ENCODE results near the gene ERC2. TPM values are rescaled to one million over a fixed set of nuclear protein-coding genes. Genes with fewer than 3 reads are reported as not detected.

Gene ERC2
- total RNA-seq, 1 experiment from 2014 or later, result 0.47 TPM

GRCh38 chr3:55619046-55619808, 849.0 kb downstream of the ERC2 start:
- no peak for DNase-seq (ENCODE audit: extremely low read depth, low read depth)

GRCh38 chr3:55617385-55617784, 850.9 kb downstream of the ERC2 start:
- DNase-seq (ENCODE audit: extremely low read depth, low read depth), result no peak

DNA sequence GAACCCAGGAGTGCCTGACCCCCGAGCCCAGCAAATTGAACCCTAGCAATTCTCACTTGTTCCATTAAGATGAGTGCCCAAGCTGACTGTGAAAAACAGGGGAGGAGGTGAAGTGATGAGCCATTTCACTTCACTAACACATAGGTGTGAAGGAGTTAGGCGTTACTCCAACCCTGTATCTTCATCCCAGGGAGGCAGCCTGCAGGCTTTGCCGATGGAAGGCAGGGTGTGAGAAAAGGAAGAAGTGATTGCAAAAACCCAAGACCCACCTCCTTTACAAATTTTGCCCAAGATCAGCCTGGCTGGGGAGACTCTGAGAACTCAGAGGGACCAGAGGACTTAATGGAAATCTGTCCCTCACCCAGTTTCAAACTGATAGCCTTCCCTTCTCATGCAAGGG, 851.5 kb downstream of the ERC2 start:
- DNase-seq (ENCODE audit: extremely low read depth, low read depth), result no peak

- DNase-seq (ENCODE audit: extremely low read depth, low read depth), result no peak
These were observed 852.5 kb downstream of the ERC2 start for GRCh38 chr3:55615694-55616295.

GRCh38 chr3:55615039-55615693, 853.1 kb downstream of the ERC2 start:
- DNase-seq (ENCODE audit: extremely low read depth, low read depth), result no peak

GRCh38 chr3:55611121-55611520, 857.1 kb downstream of the ERC2 start:
- DNase-seq (ENCODE audit: extremely low read depth, low read depth), result no peak

GRCh38 chr3:55609230-55609827, 858.9 kb downstream of the ERC2 start:
- DNase-seq (ENCODE audit: extremely low read depth, low read depth), result no peak

DNA sequence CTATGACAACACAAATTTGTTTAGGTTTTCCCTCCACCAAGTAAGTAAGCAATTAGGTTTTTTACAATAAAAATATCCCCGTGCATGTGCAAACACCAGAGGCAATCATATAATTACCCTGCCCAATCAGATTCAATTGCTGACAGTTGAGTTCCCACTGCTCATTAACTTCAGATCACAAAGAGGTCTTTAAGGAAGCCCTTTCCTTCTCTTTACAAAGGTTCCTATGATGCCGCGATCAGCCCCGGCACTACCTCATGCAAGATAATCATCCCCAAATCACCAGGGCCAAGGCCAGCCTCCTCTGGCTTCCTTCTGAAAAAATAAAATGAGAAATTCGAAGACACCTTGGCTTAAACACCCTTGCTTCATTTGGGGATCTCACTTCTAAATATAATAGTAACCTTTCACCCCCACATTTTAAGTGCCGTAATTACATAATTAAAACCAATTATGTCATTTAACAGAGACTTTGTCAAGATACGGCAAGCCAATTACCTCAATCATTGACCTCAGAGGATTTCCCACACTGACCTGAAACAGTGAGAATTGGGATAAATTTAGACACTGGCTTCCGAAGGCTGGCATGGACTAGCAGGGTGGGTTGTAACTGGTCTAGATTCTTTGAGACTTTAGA, 859.8 kb downstream of the ERC2 start:
- no peak for DNase-seq (ENCODE audit: extremely low read depth, low read depth)

DNA sequence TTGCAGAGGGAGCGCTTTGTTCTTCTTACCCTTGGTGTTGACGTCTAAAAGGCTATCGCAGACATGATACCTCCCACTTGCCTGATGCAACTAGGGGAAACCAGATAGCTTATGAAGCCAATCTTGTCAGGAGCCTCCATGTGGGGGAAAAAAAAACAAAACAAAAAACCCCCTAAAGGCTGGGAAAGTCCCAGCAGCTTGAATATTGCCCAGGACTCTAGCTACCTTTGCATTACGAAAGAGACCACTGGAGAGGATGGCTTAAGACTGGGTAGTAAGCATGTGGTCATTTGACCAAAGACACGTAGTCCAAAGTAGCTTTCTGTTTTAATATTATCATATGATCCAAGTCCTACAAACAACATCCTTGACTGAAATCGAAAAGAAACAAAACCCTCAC, 860.4 kb downstream of the ERC2 start:
- no peak for DNase-seq (ENCODE audit: extremely low read depth, low read depth)

- DNase-seq (ENCODE audit: extremely low read depth, low read depth), result no peak
These were observed 861.1 kb downstream of the ERC2 start for GRCh38 chr3:55607175-55607574.

DNA sequence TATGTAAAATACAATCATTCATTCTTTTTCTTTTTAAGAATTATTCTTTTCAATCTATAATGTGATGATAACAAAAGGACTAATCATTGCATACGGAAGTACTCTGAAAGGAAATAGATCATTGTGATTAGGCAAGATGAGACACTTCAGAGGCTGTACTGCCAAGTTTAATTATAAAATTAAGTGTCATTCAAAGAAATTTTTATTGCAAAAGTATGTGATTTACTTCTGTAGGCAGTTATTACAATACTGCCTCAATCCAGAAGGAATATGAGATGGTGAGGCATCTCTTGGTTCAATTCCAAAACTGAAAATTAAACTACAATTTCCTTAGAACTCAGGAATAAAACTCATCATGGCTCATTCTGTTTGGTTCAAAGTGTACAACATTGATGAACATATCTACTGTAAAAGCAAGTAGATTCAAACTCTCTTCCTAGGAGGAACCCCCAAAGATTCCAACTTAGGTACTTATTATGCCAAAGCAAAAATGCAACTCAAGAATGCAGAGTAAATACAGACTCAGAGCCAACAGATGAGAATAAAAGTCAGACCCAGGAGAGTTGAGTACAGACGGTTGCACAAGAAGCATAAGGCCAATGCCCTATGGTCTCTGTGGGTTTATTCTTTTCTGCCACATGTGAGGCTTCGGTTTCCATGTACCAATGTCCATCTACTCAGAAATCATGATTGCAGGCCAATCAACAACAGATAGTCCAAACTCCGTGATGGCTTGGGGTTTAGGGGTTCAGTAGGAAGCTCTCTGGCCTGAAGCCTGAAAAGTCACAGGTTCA, 862.6 kb downstream of the ERC2 start:
- DNase-seq (ENCODE audit: extremely low read depth, low read depth), result no peak

DNA sequence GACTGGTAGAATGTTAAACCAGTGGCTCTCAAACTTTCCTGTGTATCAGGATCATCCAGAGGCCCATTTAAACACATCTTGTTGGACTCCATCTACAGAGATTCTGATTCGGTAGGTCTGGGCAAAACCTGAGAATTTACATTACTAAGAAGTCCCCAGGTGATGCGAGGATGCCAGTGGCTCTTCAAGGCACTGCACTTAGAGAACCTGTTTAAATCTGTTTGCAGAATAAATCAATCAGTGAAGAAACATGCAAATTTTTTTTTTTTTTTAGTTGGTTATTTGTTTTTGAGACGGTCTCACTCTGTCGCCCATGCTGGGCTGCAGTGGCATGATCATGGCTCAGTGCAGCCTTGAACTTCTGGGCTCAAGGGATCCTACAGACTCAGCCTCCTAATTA, 863.4 kb downstream of the ERC2 start:
- no peak for DNase-seq (ENCODE audit: extremely low read depth, low read depth)

DNA sequence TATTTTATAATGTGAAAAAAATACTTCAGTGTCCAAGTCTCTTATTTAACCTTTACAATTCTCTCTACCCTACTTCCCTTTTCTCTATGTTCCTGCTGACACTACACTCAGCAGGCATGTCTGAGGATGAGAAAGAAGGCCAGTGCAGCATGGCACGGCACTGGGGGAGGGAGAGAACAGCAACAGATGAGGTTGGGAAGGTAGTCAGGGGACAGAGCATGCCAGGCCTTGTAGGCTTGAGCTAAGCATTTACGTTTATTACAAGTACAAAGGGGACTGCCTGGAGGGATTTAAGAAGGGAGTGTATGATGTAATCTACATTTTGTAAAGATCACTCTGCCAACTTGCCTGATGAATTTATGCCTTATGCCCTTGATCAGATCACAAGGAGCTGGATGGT, 863.9 kb downstream of the ERC2 start:
- no peak for DNase-seq (ENCODE audit: extremely low read depth, low read depth)

GRCh38 chr3:55601366-55602080, 866.7 kb downstream of the ERC2 start:
- DNase-seq (ENCODE audit: extremely low read depth, low read depth), result no peak

- DNase-seq (ENCODE audit: extremely low read depth, low read depth), result no peak
These were observed 870.0 kb downstream of the ERC2 start for GRCh38 chr3:55598224-55598623.

DNA sequence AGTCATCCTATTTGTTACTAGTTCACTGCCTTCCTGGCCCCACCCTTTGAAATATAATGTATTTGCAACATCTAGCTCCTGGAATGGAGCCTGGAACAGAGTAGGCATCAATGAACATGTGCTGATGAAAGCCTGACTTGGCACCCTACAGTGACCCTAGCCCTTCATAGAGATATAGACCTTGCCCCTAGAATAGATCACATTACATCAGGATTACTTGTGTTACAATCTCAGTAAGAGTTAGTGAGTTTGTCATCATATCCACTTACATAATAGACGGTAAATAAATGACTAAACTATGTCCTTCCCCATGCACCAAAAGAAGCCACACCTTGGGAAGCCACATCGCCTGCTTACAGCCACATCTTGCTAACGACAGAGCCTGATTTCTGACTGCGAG, 870.6 kb downstream of the ERC2 start:
- peak; percentile 69 for DNase-seq (ENCODE audit: extremely low read depth, low read depth)

DNA sequence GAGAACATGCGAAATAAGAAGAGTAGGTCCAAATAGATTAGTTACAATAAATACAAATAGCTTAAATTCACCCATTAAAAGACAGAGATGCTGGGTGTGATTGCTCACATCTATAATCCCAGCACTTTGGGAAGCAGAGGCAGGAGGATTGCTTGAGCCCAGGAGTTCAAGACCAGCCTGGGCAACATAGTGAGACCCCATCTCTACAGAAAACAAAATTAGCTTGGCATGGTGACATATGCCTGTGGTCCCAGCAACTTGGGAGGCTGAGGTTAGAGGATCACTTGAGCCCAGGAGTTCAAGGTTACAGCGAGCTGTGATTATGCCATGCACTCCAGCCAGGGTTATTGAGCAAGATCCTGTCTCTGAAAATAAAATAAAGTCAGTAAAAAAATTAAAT, 872.1 kb downstream of the ERC2 start:
- no peak for DNase-seq (ENCODE audit: extremely low read depth, low read depth)

DNA sequence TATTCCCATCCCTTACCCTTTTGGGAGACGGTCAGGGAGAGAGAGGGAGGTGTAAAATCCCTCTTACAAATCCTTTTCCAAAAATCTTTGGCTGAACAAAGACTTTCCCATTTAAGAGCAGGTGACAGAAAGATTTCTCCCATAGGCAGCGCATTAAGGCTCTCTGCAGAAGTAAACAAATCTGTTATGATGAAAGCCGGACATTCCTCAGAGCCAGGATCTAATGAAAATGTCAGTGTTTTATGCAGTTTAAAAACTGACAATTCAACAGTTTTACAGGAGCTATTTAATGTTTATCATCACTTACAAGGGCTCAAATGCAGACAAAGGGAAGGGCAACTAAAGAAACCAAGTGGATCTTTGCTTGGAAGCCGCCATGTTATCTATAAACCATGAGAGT, 872.8 kb downstream of the ERC2 start:
- DNase-seq (ENCODE audit: extremely low read depth, low read depth), result no peak

- no peak for DNase-seq (ENCODE audit: extremely low read depth, low read depth)
These were observed 875.7 kb downstream of the ERC2 start for GRCh38 chr3:55592572-55592971.

DNA sequence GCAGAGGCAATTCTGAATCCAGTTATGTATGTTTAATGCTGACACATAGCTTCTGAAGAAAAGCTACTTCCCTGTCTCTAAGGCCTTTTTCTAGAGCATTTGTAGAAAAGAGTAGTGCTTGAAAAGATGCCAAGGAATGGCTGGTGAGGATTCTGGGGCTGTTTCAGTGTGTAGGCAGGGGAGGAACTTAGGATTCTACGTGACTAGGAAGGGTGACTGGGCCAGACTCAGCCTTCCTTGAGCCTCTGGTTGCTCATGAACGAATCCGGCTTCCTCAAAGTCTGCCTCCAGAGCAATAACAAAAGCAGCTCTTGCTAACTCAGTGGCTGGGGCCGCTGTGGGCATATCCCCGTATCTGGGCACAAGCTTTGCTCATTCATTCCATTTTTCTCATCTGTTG, 876.4 kb downstream of the ERC2 start:
- DNase-seq (ENCODE audit: extremely low read depth, low read depth), result no peak
